Hepatocyte (in vitro differentiated cells): ENCODE data around the gene CALML6. TPM values are rescaled to one million over a fixed set of nuclear protein-coding genes. Genes with fewer than 3 reads are reported as not detected.

Experiments used
- DNase-seq: peaks from one replicate; pipeline ENCODE4 v3.0.0-alpha.2; 2016; ENCODE audit warnings: low spot score
- H2AFZ ChIP-seq: fragments of 200-600 bp; sonication (generic); 2 replicates; pipeline ENCODE4 v1.6.0; 2016; ENCODE audit warnings: antibody characterized with exemption, mild to moderate bottlenecking
- H3K27ac ChIP-seq: fragments of 200-600 bp; sonication (generic); 2 replicates; pipeline ENCODE4 v1.5.1; 2016; ENCODE audit warnings: mild to moderate bottlenecking
- H3K27me3 ChIP-seq: fragments of 200-600 bp; sonication (generic); 2 replicates; pipeline ENCODE4 v1.6.1; 2016
- H3K36me3 ChIP-seq: fragments of 200-600 bp; sonication (generic); replicated peaks from 2 replicates; pipeline ENCODE4 v1.5.1; 2016; ENCODE audit warnings: low read depth; ENCODE audit not compliant: insufficient read depth
- H3K4me1 ChIP-seq: fragments of 200-600 bp; sonication (generic); 2 replicates; pipeline ENCODE4 v1.5.1; 2016; ENCODE audit warnings: mild to moderate bottlenecking, moderate library complexity; ENCODE audit not compliant: insufficient read depth
- H3K4me2 ChIP-seq: fragments of 200-600 bp; sonication (generic); 2 replicates; pipeline ENCODE4 v1.6.0; 2016
- H3K4me3 ChIP-seq: fragments of 200-600 bp; sonication (generic); 2 replicates; pipeline ENCODE4 v1.5.1; 2016; ENCODE audit warnings: mild to moderate bottlenecking
- H3K79me2 ChIP-seq: fragments of 200-600 bp; sonication (generic); 2 replicates; pipeline ENCODE4 v1.6.0; 2017; ENCODE audit warnings: mild to moderate bottlenecking
- H3K9me2 ChIP-seq: fragments of 200-600 bp; sonication (generic); replicated peaks from 2 replicates; pipeline ENCODE4 v1.6.0; 2017; ENCODE audit warnings: mild to moderate bottlenecking; ENCODE audit not compliant: insufficient read depth
- H3K9me3 ChIP-seq: fragments of 200-600 bp; sonication (generic); 2 replicates; pipeline ENCODE4 v1.5.1; 2016; ENCODE audit warnings: low read depth, mild to moderate bottlenecking
- H4K20me1 ChIP-seq: fragments of 200-600 bp; sonication (generic); 2 replicates; pipeline ENCODE4 v1.6.0; 2016; ENCODE audit warnings: mild to moderate bottlenecking; ENCODE audit not compliant: insufficient read depth, poor library complexity, severe bottlenecking
- EZH2 ChIP-seq: fragments of 200-600 bp; sonication (generic); IDR thresholded peaks from 2 replicates; pipeline ENCODE4 v1.6.1; 2016; ENCODE audit warnings: antibody characterized with exemption, mild to moderate bottlenecking, borderline replicate concordance
- EZH2phosphoT487 ChIP-seq: fragments of 200-600 bp; sonication (generic); IDR thresholded peaks from one replicate; pipeline ENCODE4 v1.6.1; 2018; ENCODE audit warnings: antibody characterized with exemption, mild to moderate bottlenecking, low read depth, moderate library complexity; ENCODE audit not compliant: unreplicated experiment, severe bottlenecking
- WGBS: methylation state at CpG from one replicate; pipeline ENCODE4 v1.1.6; 2016; ENCODE audit warnings: low lambda C conversion rate; ENCODE audit errors: missing lambda C conversion rate; 5-methylcytosine and 5-hydroxymethylcytosine counted together
- polyA plus RNA-seq: library from polyadenylated mRNA; unstranded; fragments of >200 nt; fragmentation: Nextera tagmentation; extraction: Ambion mirVana; gene quantifications from 2 replicates; pipeline ENCODE4 v1.2.1, GENCODE V29; 2016
- total RNA-seq: library from RNA; depleted of rRNA; stranded (reverse); fragments of >200 nt; gene quantifications from 2 replicates; pipeline ENCODE4 v1.2.3, GENCODE V29; 2014
- TF ChIP-seq, protein P1 (sequence below): fragments of 200-600 bp; sonication (generic); IDR thresholded peaks from 2 replicates; pipeline ENCODE4 v1.5.1; 2016; ENCODE audit warnings: antibody characterized with exemption, mild to moderate bottlenecking; ENCODE audit not compliant: poor library complexity

The CALML6 gene, protein sequence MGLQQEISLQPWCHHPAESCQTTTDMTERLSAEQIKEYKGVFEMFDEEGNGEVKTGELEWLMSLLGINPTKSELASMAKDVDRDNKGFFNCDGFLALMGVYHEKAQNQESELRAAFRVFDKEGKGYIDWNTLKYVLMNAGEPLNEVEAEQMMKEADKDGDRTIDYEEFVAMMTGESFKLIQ
- total RNA-seq (0.53 TPM in 1 of 2 replicates, not detected in the other), polyA plus RNA-seq (0.33 and 1.3 TPM in 2 replicates)

DNA sequence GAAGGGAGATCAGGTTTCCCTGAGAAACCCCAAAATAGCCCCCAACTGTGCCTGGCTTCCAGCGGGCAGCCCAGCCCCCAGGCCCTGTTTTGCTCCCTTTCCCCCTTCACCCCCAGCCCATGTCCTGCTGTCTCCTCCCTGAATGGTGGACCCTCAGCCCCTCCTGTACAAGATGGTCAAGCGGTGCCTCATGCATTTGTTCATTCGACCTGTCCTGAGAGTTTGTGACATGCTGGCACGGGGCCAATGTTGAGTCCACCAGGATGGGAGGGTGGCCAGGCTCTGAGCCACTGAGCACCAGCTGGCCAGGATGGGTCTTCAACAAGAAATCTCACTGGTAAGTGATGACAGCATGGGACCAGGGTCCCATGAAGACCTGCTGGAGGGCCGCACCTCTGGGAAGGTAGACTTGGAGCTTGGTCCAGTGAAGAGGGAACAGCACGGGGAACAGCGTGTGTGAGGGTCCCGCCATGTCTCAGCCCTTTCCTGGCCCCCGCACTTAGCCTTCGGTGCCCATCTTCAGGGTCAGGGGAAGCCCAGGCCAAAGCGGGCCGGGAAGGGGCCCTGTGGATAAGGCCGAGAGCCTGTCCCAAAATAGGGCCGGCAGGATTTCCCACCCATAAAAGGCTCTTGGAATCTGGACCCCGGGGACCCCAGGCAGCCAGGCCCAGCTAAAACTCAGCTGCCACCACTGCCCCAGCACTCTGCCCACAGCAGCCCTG is at the start of gene CALML6:
Gene CALML6, plus strand, starts transcription at position 290 of the 722 bp plus-strand sequence. Its CDS starts 21 bp downstream, at position 311.
- Histone ChIP-seq H3K4me2 (no peak within 1 kb of the TSS), H3K4me3 (no peak within 1 kb of the TSS), H3K27me3 (no peaks in the 10 kb centered on the region), H3K36me3 (no peaks in the 10 kb centered on the region), H3K27ac (no peak within 1 kb of the TSS), H3K9me2 (no peaks in the 10 kb centered on the region), H3K9me3 (no peaks in the 10 kb centered on the region), H3K79me2 (no peaks in the 10 kb centered on the region), H4K20me1 (no peaks in the 10 kb centered on the region), H2AFZ (no peak within 1 kb of the TSS), H3K4me1 (peaks cover 6% of the 10 kb centered on the region)
- TF ChIP-seq EZH2phosphoT487 = no peak
- no peak for TF ChIP-seq EZH2
- TF ChIP-seq, protein P1, sequence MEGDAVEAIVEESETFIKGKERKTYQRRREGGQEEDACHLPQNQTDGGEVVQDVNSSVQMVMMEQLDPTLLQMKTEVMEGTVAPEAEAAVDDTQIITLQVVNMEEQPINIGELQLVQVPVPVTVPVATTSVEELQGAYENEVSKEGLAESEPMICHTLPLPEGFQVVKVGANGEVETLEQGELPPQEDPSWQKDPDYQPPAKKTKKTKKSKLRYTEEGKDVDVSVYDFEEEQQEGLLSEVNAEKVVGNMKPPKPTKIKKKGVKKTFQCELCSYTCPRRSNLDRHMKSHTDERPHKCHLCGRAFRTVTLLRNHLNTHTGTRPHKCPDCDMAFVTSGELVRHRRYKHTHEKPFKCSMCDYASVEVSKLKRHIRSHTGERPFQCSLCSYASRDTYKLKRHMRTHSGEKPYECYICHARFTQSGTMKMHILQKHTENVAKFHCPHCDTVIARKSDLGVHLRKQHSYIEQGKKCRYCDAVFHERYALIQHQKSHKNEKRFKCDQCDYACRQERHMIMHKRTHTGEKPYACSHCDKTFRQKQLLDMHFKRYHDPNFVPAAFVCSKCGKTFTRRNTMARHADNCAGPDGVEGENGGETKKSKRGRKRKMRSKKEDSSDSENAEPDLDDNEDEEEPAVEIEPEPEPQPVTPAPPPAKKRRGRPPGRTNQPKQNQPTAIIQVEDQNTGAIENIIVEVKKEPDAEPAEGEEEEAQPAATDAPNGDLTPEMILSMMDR = no peak
- 95% methylated on average over 15 of the region's 15 CpGs for WGBS
- DNase-seq = peak; percentile 18

DNA sequence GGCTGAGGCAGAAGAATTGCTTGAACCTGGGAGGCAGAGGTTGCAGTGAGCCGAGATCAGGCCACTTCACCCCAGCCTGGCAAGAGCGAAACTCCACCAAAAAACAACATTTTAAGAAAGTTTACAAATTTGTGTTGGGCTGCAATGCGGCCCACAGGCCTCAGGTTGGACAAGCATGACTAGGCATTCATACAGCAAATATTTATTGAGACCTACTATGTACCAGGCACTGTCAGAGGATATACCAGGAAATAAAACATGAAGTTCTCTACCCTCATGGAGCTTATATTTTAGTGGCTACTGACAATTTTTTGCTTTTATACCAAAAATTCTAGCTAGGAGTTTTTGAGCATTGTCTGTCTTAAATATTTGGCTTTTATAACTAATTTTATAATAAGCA is 47.9 kb upstream of the CALML6 start:
- H4K20me1 ChIP-seq = peaks cover 99% of the 10 kb centered on the region
- TF ChIP-seq EZH2 (no peak), EZH2phosphoT487 (no peak)
- TF ChIP-seq, protein P1 = no peak
- WGBS = 98% methylated on average over 3 of the region's 3 CpGs

DNA sequence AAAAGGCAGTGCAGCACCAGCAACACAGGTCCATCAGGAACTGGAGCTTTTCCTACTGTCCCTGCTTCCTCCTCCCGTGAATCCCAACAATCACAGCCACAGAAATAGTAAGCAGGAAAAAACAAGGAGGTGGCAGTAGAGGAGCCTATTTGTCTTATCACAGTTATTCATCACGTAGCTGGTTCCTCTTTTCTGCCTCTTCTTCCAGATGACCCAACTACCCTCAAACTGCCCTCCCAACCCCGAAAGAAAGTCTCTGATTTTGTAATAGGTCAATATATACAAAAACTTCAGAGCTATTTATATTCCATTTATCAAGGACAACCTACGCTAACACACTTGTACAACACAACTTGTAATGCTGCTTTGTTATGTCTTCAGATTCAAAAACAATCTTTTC is 45.6 kb upstream of the CALML6 start:
- H3K4me1 ChIP-seq = no peaks in the 10 kb centered on the region
- H3K36me3 ChIP-seq = no peaks in the 10 kb centered on the region
- TF ChIP-seq, protein P1 = no peak
- TF ChIP-seq EZH2phosphoT487 (no peak), EZH2 (no peak)
- peaks cover 100% of the 10 kb centered on the region for H3K79me2 ChIP-seq
- H4K20me1 ChIP-seq = peaks cover 99% of the 10 kb centered on the region
- no peaks in the 10 kb centered on the region for H3K9me3 ChIP-seq
- no peaks in the 10 kb centered on the region for H3K9me2 ChIP-seq
- no peak overlapping the region for H2AFZ ChIP-seq
- no peak overlapping the region for H3K4me2 ChIP-seq
- no peak overlapping the region for H3K4me3 ChIP-seq
- no peak overlapping the region for H3K27ac ChIP-seq
- H3K27me3 ChIP-seq = no peaks in the 10 kb centered on the region
- DNase-seq = no peak
- WGBS = 82% methylated on average over 4 of the region's 4 CpGs

More for the DNA sequence above, 47.9 kb upstream of the CALML6 start:
- Histone ChIP-seq H3K9me2 (no peaks in the 10 kb centered on the region), H2AFZ (no peak overlapping the region), H3K27me3 (no peaks in the 10 kb centered on the region), H3K79me2 (peaks cover 100% of the 10 kb centered on the region), H3K4me3 (no peak overlapping the region), H3K9me3 (no peaks in the 10 kb centered on the region), H3K4me1 (peaks cover 11% of the 10 kb centered on the region), H3K27ac (no peak overlapping the region), H3K36me3 (no peaks in the 10 kb centered on the region), H3K4me2 (no peak overlapping the region)
- no peak for DNase-seq
